Pons (tissue), 1 donor: ENCODE results near the gene TRAF2.

ENCODE experiments used
- DNase-seq: peaks from one replicate; pipeline ENCODE4 v3.0.0-alpha.2; 2016; ENCODE audit warnings: low spot score

Gene TRAF2

DNA sequence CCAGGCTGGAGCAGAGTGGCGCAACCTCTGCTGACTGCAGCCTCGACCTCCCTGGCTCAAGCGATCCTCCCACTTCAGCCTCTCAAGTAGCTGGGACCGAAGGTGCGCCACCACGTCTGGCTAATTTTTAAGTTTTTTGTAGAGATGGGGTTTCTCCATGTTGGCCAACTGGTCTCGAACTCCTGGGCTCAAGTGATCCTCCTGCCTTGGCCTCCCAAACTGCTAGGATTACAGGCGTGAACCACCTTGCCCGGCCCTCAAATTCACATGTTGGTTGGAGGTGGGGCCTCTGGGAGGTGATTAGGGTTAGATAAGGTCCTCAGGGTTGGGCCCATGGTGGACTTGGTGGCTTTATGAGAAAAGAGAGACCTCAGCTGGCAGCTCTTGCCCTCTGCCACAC is 75.8 kb downstream of the TRAF2 start:
- DNase-seq = no peak

DNA sequence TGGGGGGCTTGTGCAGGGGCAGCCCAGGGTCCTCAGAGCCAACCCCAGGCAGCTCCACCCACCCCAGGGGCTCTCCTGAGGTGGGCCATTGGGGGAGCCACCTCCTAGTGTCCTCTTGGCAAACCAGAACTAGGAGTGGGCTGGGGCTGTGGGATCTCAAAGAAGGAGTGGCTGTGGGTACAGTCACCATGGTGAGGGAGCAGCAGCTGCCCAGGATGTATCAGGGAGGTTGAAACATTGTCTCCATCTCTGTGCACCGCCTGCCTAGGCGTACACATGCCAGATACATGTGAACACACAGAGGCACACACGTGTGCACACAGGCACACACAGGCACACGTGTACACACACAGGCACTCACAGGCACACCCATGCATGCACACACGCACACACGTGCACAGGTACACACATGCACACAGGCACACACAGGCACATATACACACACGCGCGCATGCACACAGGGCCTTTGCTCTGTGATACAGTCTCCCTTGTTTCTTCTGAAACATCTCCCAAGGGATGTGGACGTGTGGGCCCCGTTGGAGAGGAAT is 76.5 kb downstream of the TRAF2 start:
- DNase-seq = no peak

DNA sequence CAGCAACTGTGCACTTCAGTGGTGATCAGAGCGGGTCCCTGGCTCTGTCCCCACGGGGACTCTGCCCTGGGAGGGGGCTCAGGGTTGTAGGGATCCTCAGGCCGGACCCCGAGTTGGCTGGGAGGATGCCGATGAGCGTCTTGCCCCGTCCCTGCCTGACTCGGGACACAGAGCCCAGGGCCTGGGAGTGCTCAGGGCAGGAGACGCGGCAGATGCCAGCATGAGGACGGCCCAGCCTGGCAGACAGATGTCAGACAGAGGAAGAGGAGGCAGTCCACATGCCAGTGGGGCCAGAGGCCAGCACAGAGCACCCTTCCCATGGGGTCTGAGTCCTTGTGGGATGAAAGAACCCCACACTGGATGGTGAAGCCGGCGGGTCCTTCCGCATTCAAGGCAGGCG is 77.0 kb downstream of the TRAF2 start:
- no peak for DNase-seq

DNA sequence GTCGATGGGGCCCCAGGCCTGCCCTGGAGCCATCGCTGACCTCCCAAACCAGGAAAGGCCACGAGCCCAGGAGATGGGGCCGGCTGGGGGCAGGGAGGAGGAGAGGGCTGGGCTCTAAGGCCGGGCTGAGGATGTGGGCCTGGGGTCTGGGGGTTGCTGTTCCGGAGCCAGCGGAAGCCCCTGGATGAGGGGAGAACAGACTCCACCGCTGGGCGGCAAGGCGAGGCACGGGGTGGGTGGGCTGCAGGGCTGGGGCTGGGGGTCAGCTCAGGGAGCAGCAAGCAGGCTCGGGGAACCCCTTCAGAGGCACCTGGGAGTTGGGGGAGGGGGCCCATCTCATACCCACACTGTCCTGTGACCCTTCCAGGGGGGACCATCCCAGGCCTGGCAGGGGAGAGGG is 77.4 kb downstream of the TRAF2 start:
- no peak for DNase-seq

DNA sequence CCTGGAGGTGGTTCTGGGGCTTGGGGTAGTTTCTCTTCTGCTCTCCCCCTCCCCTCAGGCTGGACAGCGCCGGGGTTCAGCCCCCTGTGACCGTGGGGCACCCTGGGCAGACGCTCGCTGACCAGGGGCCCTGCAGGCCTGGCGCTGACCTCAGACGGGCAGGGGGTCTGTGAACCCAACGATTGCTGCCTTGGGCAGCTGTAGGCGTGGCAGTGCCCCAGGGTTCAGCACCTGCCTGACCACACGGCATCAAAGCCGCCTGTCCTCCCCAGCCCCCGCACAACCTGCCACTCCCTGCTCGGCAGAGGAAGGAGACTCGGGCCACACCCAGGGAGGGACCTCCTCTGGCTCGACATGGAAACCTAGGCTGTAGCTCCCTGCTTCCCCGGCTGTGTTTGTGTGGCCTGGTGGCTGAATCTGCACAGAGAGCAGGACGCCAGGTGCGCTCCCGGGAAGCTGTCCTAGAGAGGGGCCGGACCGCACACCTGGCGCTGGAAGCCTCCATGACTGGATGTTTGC is 77.9 kb downstream of the TRAF2 start:
- DNase-seq = no peak

DNA sequence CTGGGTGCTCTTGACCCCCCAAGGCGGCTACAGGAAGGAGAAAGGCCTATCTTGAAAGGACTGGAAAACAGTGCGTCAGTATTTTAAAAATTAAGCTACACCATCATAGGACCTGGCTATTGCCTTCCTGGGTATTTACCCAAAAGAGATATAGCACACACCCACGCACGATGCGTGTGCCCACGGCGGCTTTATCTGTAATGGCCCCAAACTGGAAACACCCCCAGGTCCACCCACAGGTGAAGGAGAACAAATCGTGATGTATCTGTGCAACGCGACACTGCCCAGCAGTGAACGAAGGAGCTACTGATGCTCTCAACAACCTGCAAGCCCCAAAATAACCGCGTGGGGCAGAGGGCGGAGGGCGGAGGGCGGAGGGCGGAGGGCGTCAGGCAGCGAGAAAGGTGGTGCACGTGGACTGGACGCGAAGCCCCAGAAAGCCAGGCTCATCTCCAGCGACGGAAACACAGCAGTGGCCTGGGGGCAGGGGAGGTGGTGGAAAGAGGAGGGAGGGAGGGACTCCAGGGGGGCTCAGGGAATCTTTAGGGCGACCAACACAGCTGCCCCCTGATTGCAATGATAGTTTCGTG is 78.6 kb downstream of the TRAF2 start:
- DNase-seq = no peak

DNA sequence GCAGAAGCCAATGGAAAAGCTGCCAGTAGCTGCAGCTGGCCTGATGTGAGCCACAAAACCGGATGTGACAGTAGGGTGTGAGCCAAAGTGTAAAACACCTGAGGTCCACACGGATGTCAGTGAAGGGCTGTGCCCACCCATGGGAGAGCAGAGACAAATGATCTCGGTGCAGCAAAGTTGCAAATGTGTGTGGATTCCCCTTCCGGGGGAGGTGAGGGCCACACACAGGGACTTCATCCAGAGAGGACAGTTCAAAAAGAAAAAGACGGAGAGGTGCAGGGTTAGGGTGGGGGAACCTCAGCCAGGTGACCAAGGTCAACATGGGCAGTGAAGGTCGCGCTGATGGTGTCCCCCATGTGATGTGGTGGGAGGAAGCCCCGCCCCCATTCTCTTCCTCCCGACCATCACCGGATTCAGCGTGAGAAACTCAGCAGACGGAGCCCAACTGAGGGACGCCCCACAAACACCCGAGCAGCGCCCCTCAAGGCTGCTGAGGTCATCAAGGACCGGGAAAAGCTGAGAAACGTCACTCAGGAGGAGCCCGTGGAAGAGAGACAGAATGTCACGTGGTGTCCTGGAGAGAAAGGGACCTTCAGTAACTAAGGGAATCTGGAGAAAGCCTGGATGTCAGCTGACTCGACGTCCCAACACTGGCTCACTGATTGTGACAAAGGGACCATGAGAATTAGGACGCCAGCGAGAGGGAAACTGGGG is 79.6 kb downstream of the TRAF2 start:
- DNase-seq = peak; percentile 93

DNA sequence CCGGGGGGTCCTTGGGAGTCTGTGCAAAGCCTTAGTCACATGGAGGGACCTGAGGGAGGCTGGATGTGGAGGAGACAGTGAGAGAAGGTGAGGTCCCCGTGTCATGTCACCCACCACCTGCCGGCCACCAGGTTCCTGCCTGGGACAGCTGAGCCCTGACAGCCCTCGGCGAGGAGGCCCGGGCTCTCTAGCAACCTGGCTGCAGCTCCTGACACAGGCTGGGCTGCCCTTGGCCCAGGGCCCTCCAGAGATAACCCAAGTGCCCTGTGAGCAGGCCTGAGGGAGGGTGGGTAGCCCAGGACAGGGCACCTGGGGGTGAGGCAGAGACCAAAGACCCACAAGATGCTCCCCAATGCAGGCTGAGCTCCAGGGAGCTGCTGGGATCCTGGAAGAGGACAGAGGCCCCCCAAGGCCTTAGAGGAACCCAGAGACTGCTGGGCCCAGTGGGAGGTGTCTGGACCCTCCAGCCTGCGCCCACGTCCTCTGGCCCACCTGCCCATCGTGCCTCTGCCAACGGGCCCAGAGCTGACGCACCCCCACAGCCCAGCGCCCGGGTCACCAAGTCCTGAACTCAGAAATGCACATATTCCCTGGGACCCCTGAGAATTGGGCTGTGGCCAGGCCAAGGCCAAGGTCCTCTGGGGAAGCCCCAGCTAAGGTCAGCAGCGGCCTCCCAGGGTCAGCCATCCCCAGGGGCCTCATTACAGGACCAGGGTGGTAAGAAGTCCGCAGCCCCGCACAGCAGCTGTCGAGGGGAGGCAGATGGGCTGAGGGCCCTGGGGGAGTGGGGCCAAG is 82.2 kb downstream of the TRAF2 start:
- no peak for DNase-seq

DNA sequence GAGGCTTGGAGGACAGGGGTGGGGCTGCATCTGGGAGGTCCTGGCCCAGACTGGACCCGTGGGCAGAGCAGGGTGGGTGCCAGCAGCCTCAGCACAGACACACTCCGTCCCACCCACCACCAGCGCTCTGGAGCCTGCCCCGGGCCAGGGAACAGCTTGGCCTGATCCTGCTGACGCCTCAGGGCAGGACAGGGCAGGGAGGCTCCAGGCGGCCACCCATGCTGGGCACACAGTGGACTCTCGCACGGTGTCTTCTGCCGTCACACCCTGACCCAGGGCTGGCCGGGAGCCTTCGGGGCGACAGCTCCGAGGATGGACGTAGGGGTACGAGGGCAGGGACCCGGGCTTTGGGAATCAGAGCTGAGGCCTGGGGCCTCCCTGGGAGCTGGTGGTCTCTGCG is 82.8 kb downstream of the TRAF2 start:
- no peak for DNase-seq

DNA sequence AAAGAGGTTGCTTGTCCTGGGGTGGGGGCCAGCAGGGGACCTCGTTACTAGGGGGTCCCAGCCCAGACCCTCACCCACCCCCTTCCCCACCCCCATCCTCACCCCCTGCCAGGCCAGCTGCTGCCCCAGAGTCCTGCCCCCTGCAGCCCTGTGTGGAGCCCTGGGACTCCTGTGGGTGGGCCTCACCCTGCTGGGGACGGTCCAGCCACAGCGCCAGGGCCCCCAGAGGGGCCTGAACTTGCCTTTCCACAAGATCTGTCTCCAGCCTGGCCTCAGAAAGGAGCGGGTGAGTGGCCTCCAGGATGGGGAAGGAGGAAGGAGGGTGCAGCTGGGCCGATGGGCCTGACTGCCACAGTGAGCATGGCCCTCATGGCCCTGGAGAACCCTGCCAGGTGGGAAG is 83.5 kb downstream of the TRAF2 start:
- DNase-seq = no peak

DNA sequence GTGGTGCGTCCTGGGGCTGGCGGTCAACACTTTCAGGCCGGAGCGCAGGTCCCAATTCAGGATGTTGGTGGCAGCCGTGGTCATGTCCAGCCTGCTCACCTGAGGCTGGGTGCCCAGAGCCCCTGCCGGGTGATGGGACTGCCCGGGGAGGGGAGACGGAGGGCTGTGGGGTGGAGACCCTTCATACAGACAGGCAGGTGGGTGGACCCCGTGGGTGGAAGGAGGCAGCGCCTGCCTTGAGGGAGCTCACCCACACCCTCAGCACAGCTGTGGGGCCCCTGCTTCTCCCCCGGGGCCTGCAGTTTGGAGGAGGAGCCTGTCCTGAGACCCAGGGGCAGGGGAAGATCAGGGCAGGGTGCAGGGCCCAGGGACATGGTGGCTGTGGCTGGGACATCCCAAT is 84.0 kb downstream of the TRAF2 start:
- DNase-seq = no peak

DNA sequence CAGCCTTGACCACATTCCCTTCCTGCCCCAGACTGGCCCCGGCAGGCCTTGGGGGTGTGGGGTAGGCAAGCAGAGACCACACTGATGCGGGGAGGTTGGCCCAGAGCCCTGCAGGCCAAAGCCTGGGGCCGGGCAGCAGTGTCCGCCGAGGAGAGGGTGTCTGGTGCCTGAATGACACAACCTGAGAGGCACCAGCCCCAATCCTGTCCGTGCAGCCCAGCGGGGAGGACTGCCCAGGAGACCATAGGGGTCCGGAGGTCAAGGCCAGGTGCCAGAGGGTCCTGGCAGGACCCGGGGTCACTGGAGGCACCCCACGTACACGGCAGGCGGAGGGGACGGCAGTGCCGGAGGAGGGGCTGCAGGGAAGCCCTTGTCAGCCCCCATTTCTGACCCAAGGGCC is 85.4 kb downstream of the TRAF2 start:
- DNase-seq = no peak

DNA sequence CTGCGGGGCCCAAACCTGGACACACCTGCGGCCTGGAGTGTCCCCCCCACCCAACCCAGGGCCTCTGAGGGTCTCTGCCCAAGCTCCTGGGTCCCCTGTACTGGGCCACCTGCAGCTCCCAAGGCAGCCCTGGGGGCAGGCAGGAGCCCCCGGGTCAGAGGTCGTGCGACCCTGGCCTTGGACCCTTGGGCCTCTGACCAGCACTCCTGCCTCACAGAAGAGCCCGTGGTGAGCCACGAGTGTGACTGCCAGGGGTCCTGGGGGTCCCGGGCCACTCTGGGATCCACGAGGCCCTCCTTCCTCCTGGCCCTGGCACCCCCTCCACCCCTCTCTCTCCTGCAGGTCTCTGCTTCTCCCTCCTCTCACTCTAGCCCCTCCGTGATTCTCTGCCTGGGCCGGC is 86.0 kb downstream of the TRAF2 start:
- DNase-seq = no peak

DNA sequence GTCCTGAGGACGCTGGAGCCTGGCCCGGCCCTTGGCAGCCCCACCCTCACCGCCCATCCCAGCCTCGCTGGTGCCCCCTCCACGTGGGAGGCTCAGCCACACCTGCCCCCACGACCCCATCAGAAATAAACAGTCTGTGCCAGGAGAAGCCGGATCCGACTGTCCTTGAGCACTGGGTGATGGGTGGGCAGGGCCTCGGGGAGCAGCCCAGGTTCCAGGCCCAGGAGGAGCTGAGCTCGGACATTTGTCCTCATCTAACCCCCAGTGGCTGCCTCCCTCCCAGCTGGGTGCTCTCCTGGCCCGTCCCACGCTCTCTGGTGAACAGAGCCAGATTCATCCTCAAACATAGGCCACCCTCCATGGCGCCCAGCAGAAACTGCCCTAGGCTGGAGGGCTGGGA is 86.4 kb downstream of the TRAF2 start:
- DNase-seq = no peak

DNA sequence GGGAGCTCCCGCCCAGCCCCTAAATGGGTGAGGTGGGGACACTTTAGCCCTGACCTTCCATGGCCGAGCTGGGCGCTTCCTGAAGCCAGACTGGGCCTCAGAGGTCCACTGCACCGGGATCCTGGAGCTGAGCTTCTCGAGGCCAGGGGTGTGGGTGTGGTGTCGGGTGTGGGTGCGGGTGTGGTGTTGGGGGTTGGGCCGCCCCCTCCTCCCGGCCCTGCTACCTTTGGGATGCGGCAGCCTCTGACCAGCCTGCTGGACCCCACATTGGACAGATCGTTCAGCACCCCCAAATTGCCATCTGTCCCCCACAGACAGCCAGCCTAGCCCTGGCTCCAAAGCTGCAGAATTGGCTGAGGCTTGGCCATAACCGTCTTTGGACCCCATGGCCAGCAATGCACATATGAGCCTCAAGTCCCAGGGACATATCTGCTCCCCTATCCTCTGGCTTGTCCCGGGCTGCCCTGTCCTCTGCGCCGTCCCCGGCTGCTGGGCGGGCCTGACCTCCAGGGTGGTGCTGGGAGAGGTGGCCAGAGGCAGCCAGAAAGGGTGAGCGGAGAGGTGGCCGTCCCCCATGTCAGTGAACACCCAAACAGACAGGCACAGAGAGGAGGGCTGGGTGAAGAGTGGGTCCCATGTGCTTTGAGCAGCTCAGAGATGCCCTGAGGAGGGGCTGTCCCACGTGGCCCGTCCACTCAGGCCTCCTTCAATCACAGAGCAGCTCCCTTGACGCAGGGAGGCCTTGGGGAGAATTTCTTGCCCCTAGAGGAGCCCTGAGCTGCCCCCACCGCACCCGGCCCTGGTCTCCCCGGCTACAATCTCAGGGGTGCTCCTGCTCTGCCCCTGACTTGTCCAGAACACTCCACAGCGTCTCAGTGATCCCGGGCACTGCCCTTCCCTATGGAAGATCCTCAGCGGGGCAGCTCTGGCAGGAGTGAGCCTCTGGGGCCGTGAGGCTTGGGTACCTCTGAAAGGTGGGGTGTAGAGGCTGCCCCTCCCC is 87.6 kb downstream of the TRAF2 start:
- DNase-seq = no peak

DNA sequence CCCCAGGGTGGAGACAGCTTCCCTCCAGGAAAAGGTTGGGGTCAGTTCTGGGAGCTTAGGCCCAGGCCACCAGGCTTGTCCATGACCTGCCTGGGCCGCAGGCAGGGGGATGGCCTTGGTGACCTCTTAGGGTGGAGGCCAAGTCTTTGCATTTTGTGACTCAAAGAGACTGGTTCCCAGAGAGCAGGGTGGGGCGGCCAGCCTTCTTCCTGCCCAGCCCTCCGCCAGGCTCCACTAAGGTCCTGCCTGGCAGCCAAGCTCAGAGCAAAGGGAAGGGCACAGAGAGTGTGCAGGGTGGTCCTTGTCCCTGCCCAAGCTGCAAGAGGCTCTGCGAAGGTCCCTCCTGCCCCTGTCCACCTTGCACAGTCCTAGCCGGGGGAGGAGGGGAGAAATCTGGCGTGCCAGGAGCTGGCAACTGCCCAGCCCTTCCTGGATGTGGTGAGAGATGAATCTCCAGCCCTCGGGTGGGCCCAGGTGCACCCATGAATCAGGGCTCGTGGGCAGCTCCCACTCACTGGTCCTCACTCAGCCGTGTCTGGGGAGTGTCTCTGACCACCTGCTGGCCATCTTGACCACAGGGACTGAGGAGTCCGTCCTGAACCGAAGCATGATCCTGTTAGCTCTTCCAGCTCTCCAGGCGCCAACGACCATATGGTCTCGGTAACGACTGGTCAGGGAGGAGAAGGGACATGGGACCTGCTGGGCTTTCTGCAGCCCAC is 88.7 kb downstream of the TRAF2 start:
- no peak for DNase-seq

DNA sequence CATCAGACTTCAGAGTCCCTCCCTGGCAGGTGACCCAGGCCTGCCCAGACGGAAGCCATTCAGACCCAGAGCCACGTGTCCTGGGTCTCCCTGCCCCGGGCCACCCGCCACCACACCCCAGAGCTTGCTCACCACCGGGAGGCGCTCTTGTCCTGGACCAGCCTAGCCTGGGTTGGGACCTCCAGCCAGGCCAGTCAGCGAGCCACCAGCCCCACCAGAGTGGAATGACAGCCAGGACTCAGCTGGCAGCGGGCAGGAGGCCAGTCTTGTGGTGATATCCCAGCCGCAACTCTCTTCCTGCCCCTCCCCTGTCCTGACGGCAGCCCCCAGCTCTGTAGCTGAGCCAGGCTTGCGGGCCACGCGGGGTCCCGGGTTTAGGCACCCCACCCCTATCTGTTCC is 89.3 kb downstream of the TRAF2 start:
- DNase-seq = peak; percentile 78
